Measurements from ENCODE around the gene BTNL2. TPM values are rescaled to one million over a fixed set of nuclear protein-coding genes. Genes with fewer than 3 reads are reported as not detected.
"Not testable (repeated sequence)": the region's sequence is repeated elsewhere in the genome, so short reads cannot be mapped to it uniquely, and the experiment has no call there.

Gene BTNL2
- polyA plus RNA-seq, 4 donors = 0.30 to 0.58 TPM; not detected in 2

DNA sequence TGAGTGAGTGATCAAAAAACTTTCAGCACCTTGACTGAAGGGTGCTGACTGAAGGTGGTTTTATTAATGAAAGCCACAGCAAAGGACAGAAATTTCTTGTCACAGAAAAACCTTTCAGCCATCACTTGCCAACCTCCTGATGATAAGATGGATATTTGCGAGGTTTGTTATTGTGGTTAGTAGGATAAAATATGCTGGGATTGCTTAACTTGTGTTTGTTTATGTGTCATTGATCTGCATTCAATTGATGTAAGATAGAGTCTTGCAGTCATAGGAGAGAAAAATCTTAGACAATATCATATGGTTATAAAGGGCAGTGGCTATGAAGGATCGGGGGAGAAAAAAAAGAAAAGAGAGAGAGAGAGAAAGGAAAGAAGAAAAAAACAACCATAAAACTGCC lies 36.5 kb downstream of the BTNL2 start:
- Histone ChIP-seq H3K9me3 (ENCODE audit: control insufficient read depth in 2 of 2, insufficient read depth in 1 of 2, low read depth in 1 of 2, low read length in 1 of 2) (peaks cover 0 to 3% of the 10 kb centered on the region in 2 donors), H3K27me3 (ENCODE audit: control insufficient read depth in 3 of 3, insufficient read depth in 3 of 3, low read length in 3 of 3) (peaks cover 0 to 2% (median 0%) of the 10 kb centered on the region in 3 donors), H3K36me3 (ENCODE audit: control insufficient read depth in 3 of 3, insufficient read depth in 2 of 3, low read depth in 1 of 3, low read length in 3 of 3) (no peaks in the 10 kb centered on the region), H3K27ac (ENCODE audit: low read depth in 1 of 3, low read length in 2 of 3) (no peak overlapping the region), H3K4me3 (ENCODE audit: low read depth in 1 of 3, low read length in 3 of 3) (no peak overlapping the region), H3K4me1 (ENCODE audit: control insufficient read depth in 3 of 3, insufficient read depth in 2 of 3, low read depth in 1 of 3, low read length in 2 of 3) (peaks cover 0 to 2% (median 0%) of the 10 kb centered on the region in 3 donors)
- DNase-seq (no peak), FAIRE-seq (no peak)
- WGBS, 3 donors = 59 to 68% (median 66%) methylated on average over 2 of the region's 2 CpGs

DNA sequence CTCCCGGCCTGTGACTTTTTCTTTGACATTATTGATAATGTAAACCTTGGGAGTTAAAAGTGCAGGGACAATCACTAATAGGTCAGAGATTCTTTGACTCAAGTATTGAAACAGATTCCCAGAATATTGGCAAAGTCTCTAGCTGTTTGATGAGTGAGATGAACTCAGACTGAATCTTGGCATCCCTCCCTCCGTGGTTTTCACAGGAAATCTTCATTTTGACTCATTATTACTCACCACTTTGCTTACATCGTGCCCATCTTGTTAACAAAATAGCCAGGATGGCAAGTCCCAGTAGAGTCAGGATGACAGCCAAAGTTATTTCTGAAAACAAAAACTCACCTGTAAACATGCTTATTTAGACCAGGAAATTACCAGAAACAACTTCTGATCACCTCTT lies 37.3 kb downstream of the BTNL2 start:
- Histone ChIP-seq H3K27ac (ENCODE audit: low read depth in 1 of 3, low read length in 2 of 3) (no peak overlapping the region), H3K4me3 (ENCODE audit: low read depth in 1 of 3, low read length in 3 of 3) (no peak overlapping the region), H3K36me3 (ENCODE audit: control insufficient read depth in 3 of 3, insufficient read depth in 2 of 3, low read depth in 1 of 3, low read length in 3 of 3) (no peaks in the 10 kb centered on the region), H3K9me3 (ENCODE audit: control insufficient read depth in 2 of 2, insufficient read depth in 1 of 2, low read depth in 1 of 2, low read length in 1 of 2) (no peaks in the 10 kb centered on the region), H3K27me3 (ENCODE audit: control insufficient read depth in 3 of 3, insufficient read depth in 3 of 3, low read length in 3 of 3) (peaks cover 0 to 4% (median 0%) of the 10 kb centered on the region in 3 donors), H3K4me1 (ENCODE audit: control insufficient read depth in 3 of 3, insufficient read depth in 2 of 3, low read depth in 1 of 3, low read length in 2 of 3) (peaks cover 0 to 2% (median 0%) of the 10 kb centered on the region in 3 donors)
- 54 to 81% (median 64%) methylated on average over 3 of the region's 3 CpGs for WGBS, 3 donors
- FAIRE-seq = no peak
- no peak for DNase-seq

DNA sequence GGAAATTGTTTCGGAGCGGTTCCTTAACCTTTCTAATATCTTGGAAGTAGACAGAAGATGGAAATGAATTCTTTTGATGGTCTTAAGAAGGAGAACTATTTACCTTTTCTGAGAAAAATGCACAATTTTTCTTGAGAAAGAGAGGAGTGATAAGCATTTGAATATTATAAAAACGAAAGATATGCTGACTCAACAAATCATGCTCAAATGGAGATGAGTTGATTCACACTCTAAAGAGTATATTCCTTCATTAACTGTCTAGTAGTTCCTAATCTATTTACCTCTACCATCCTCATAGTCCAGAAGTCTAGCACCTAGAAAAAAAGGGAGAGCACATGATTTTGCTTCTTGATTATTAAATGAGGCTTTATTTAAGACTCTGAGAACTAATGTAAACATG lies 39.3 kb downstream of the BTNL2 start:
- H3K27ac ChIP-seq (ENCODE audit: low read depth in 1 of 3, low read length in 2 of 3) = no peak overlapping the region
- no peak for DNase-seq
- H3K36me3 ChIP-seq (ENCODE audit: control insufficient read depth in 3 of 3, insufficient read depth in 2 of 3, low read depth in 1 of 3, low read length in 3 of 3) = no peaks in the 10 kb centered on the region
- no peaks in the 10 kb centered on the region for H3K9me3 ChIP-seq (ENCODE audit: control insufficient read depth in 2 of 2, insufficient read depth in 1 of 2, low read depth in 1 of 2, low read length in 1 of 2)
- no peak overlapping the region for H3K4me3 ChIP-seq (ENCODE audit: low read depth in 1 of 3, low read length in 3 of 3)
- no peak for FAIRE-seq
- H3K27me3 ChIP-seq (ENCODE audit: control insufficient read depth in 3 of 3, insufficient read depth in 3 of 3, low read length in 3 of 3) = peaks cover 0 to 4% (median 0%) of the 10 kb centered on the region in 3 donors
- no peaks in the 10 kb centered on the region for H3K4me1 ChIP-seq (ENCODE audit: control insufficient read depth in 3 of 3, insufficient read depth in 2 of 3, low read depth in 1 of 3, low read length in 2 of 3)
- 78 to 91% (median 89%) methylated on average over 3 of the region's 3 CpGs for WGBS, 3 donors

DNA sequence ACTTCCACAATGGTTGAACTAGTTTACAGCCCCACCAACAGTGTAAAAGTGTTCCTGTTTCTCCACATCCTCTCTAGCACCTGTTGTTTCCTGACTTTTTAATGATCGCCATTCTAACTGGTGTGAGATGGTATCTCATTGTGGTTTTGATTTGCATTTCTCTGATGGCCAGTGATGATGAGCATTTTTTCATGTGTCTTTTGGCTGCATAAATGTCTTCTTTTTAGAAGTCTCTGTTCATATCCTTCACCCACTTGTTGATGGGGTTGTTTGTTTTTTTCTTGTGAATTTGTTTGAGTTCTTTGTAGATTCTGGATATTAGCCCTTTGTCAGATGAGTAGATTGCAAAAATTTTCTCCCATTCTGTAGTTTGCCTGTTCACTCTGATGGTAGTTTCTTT lies 47.8 kb downstream of the BTNL2 start:
- H3K4me1 ChIP-seq (ENCODE audit: control insufficient read depth in 3 of 3, insufficient read depth in 2 of 3, low read depth in 1 of 3, low read length in 2 of 3); H3K27ac ChIP-seq (ENCODE audit: low read depth in 1 of 3, low read length in 2 of 3); DNase-seq; H3K9me3 ChIP-seq (ENCODE audit: control insufficient read depth in 2 of 2, insufficient read depth in 1 of 2, low read depth in 1 of 2, low read length in 1 of 2); H3K4me3 ChIP-seq (ENCODE audit: low read depth in 1 of 3, low read length in 3 of 3); FAIRE-seq; H3K27me3 ChIP-seq (ENCODE audit: control insufficient read depth in 3 of 3, insufficient read depth in 3 of 3, low read length in 3 of 3); H3K36me3 ChIP-seq (ENCODE audit: control insufficient read depth in 3 of 3, insufficient read depth in 2 of 3, low read depth in 1 of 3, low read length in 3 of 3): not testable (repeated sequence)
- 40% methylated on average over 1 of the region's 1 CpG; no CpG with 5 or more reads in 2 of the 3 donors for WGBS, 3 donors

DNA sequence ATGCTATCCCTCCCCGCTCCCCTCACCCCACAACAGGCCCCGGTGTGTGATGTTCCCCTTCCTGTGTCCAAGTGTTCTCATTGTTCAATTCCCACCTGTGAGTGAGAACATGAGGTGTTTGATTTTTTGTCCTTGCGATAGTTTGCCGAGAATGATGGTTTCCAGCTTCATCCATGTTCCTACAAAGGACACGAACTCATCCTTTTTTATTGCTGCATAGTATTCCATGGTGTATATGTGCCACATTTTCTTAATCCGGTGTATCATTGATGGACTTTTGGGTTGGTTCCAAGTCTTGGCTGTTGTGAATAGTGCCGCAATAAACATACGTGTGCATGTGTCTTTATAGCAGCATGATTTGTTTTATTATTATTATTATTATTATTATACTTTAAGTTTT lies 48.4 kb downstream of the BTNL2 start:
- H3K27me3 ChIP-seq (ENCODE audit: control insufficient read depth in 3 of 3, insufficient read depth in 3 of 3, low read length in 3 of 3); DNase-seq; H3K9me3 ChIP-seq (ENCODE audit: control insufficient read depth in 2 of 2, insufficient read depth in 1 of 2, low read depth in 1 of 2, low read length in 1 of 2); H3K36me3 ChIP-seq (ENCODE audit: control insufficient read depth in 3 of 3, insufficient read depth in 2 of 3, low read depth in 1 of 3, low read length in 3 of 3); H3K4me3 ChIP-seq (ENCODE audit: low read depth in 1 of 3, low read length in 3 of 3); H3K4me1 ChIP-seq (ENCODE audit: control insufficient read depth in 3 of 3, insufficient read depth in 2 of 3, low read depth in 1 of 3, low read length in 2 of 3); H3K27ac ChIP-seq (ENCODE audit: low read depth in 1 of 3, low read length in 2 of 3); FAIRE-seq: not testable (repeated sequence)
- 70 to 98% (median 91%) methylated on average over 6 to 8 of the region's 8 CpGs for WGBS, 3 donors

DNA sequence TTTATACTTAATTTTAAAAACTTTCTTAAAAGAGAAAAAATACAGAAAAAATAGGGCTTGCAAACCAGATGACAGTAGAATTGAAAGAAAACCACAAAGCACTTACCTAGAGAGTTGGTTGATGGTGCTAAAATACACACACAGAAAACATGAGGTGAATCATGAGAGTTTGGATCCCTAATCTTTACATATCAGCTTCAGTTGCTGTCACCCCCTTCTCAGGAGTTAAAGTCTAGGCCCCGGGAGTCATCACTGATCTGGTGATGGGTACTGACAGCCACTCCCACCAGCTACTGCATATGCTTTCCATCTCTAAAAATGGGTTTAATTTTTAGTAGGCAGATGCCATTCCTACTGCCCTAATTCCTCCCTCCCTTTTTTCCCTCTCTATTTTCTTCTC lies 52.0 kb downstream of the BTNL2 start:
- Histone ChIP-seq H3K4me3 (ENCODE audit: low read depth in 1 of 3, low read length in 3 of 3) (no peak overlapping the region), H3K27ac (ENCODE audit: low read depth in 1 of 3, low read length in 2 of 3) (no peak overlapping the region), H3K9me3 (ENCODE audit: control insufficient read depth in 2 of 2, insufficient read depth in 1 of 2, low read depth in 1 of 2, low read length in 1 of 2) (no peaks in the 10 kb centered on the region), H3K36me3 (ENCODE audit: control insufficient read depth in 3 of 3, insufficient read depth in 2 of 3, low read depth in 1 of 3, low read length in 3 of 3) (no peaks in the 10 kb centered on the region), H3K27me3 (ENCODE audit: control insufficient read depth in 3 of 3, insufficient read depth in 3 of 3, low read length in 3 of 3) (peaks cover 0 to under 1% (median 0%) of the 10 kb centered on the region in 3 donors), H3K4me1 (ENCODE audit: control insufficient read depth in 3 of 3, insufficient read depth in 2 of 3, low read depth in 1 of 3, low read length in 2 of 3) (no peaks in the 10 kb centered on the region)
- FAIRE-seq = no peak
- 60 to 100% (median 82%) methylated on average over 1 of the region's 1 CpG for WGBS, 3 donors
- DNase-seq = no peak

DNA sequence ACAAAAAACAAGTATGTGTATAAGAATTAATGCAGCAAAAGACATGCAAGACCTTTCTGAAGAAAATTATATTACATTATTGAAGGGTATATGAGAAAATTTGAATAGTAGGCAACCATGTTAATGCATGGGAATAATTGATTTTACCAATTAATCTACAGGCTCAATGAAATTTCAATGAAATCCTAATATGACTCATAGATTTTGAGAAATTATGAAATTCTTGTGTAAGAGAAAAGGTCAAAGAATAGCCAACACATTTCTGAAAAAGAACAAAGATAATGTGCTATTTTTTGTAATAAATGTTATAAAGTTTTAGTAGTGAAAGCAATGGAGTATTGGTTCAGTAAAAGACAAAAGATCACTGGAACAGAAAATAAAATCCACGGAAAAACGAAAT lies 53.6 kb downstream of the BTNL2 start:
- no peak overlapping the region for H3K27ac ChIP-seq (ENCODE audit: low read depth in 1 of 3, low read length in 2 of 3)
- no peak for FAIRE-seq
- H3K4me1 ChIP-seq (ENCODE audit: control insufficient read depth in 3 of 3, insufficient read depth in 2 of 3, low read depth in 1 of 3, low read length in 2 of 3) = no peaks in the 10 kb centered on the region
- peaks cover 0 to 3% (median 0%) of the 10 kb centered on the region in 3 donors for H3K27me3 ChIP-seq (ENCODE audit: control insufficient read depth in 3 of 3, insufficient read depth in 3 of 3, low read length in 3 of 3)
- no peak for DNase-seq
- H3K4me3 ChIP-seq (ENCODE audit: low read depth in 1 of 3, low read length in 3 of 3) = no peak overlapping the region
- H3K36me3 ChIP-seq (ENCODE audit: control insufficient read depth in 3 of 3, insufficient read depth in 2 of 3, low read depth in 1 of 3, low read length in 3 of 3) = no peaks in the 10 kb centered on the region
- no peaks in the 10 kb centered on the region for H3K9me3 ChIP-seq (ENCODE audit: control insufficient read depth in 2 of 2, insufficient read depth in 1 of 2, low read depth in 1 of 2, low read length in 1 of 2)
- 90 to 94% (median 93%) methylated on average over 2 of the region's 2 CpGs for WGBS, 3 donors

Other genes with a start within 250 kb of the BTNL2 start
- gene EGFL8, start 242.6 kb downstream of the BTNL2 start, polyA plus RNA-seq = 10 to 100 TPM in 3 of 4 donors, 1 to 10 TPM in 1; 7.8 to 21.9 (median 12.8) TPM
- gene AGPAT1, start 231.1 kb downstream of the BTNL2 start, polyA plus RNA-seq = 100 to 1,000 TPM in 1 of 4 donors, 10 to 100 TPM in 3; 41.9 to 112 (median 63.2) TPM
- 100 to 1,000 TPM; 106 to 232 (median 162) TPM for gene RNF5, start 228.8 kb downstream of the BTNL2 start, polyA plus RNA-seq
- gene AGER, start 222.9 kb downstream of the BTNL2 start, polyA plus RNA-seq = 10 to 100 TPM in 2 of 4 donors, 1 to 10 TPM in 2; 3.0 to 12.1 (median 9.2) TPM
- gene PBX2, start 217.0 kb downstream of the BTNL2 start, polyA plus RNA-seq = 100 to 1,000 TPM in 1 of 4 donors, 10 to 100 TPM in 3; 17.6 to 119 (median 29.9) TPM
- gene GPSM3, start 214.5 kb downstream of the BTNL2 start, polyA plus RNA-seq = 10 to 100 TPM in 3 of 4 donors, 1 to 10 TPM in 1; 6.0 to 31.3 (median 14.0) TPM
- gene NOTCH4, start 183.1 kb downstream of the BTNL2 start, polyA plus RNA-seq = 10 to 100 TPM in 1 of 4 donors, 1 to 10 TPM in 3; 1.1 to 15.2 (median 4.6) TPM
- not detected for gene TSBP1, start 35.3 kb downstream of the BTNL2 start, polyA plus RNA-seq
- gene HLA-DRA, start 32.7 kb upstream of the BTNL2 start, polyA plus RNA-seq = 100 to 1,000 TPM; 230 to 625 (median 404) TPM
- 10 to 100 TPM in 1 of 4 donors, 1 to 10 TPM in 1, not detected in 2; 8.8 to 20.7 TPM for gene HLA-DRB5, start 123.1 kb upstream of the BTNL2 start, polyA plus RNA-seq
- 100 to 1,000 TPM in 3 of 4 donors, 10 to 100 TPM in 1; 45.4 to 226 (median 188) TPM for gene HLA-DRB1, start 182.7 kb upstream of the BTNL2 start, polyA plus RNA-seq
- 10 to 100 TPM in 3 of 4 donors, 1 to 10 TPM in 1; 6.5 to 54.9 (median 31.5) TPM for gene HLA-DQA1, start 230.2 kb upstream of the BTNL2 start, polyA plus RNA-seq

Measured in small intestine (tissue), 7 donors.